SJCRH30 (cell line): Measurements from ENCODE around the gene FUZ. TPM values are rescaled to one million over a fixed set of nuclear protein-coding genes. Genes with fewer than 3 reads are reported as not detected.

Source experiments
- DNase-seq, 2 experiments: peaks; one replicate each; pipeline ENCODE4 v3.0.0-alpha.2; 2015 to 2020
- H3K27ac ChIP-seq: fragments of 250-450 bp; sonication (Bioruptor Pico); 2 replicates; pipeline ENCODE4 v1.5.1; 2020; ENCODE audit warnings: mild to moderate bottlenecking, moderate library complexity
- H3K27me3 ChIP-seq: fragments of 250-450 bp; sonication (Bioruptor Pico); 2 replicates; pipeline ENCODE4 v1.5.1; 2020; ENCODE audit warnings: mild to moderate bottlenecking, moderate library complexity
- H3K36me3 ChIP-seq: fragments of 250-450 bp; sonication (Bioruptor Pico); 2 replicates; pipeline ENCODE4 v1.5.1; 2020; ENCODE audit warnings: mild to moderate bottlenecking, moderate library complexity
- H3K4me1 ChIP-seq: fragments of 250-450 bp; sonication (Bioruptor Pico); 2 replicates; pipeline ENCODE4 v1.5.1; 2020; ENCODE audit warnings: mild to moderate bottlenecking, moderate library complexity
- H3K4me3 ChIP-seq: fragments of 250-450 bp; sonication (Bioruptor Pico); 2 replicates; pipeline ENCODE4 v1.5.1; 2020; ENCODE audit warnings: mild to moderate bottlenecking, moderate library complexity
- H3K9me3 ChIP-seq: fragments of 250-450 bp; sonication (Bioruptor Pico); replicated peaks from 2 replicates; pipeline ENCODE4 v1.5.1; 2020; ENCODE audit warnings: mild to moderate bottlenecking, moderate library complexity
- total RNA-seq: library from RNA; depleted of rRNA; stranded (reverse); fragments of >200 nt; shearing (Covaris generic); gene quantifications from 2 replicates; pipeline ENCODE4 v1.2.3, GENCODE V29; 2014

The FUZ gene
- total RNA-seq, 1 experiment from 2014 or later, result 27.6 TPM

DNA sequence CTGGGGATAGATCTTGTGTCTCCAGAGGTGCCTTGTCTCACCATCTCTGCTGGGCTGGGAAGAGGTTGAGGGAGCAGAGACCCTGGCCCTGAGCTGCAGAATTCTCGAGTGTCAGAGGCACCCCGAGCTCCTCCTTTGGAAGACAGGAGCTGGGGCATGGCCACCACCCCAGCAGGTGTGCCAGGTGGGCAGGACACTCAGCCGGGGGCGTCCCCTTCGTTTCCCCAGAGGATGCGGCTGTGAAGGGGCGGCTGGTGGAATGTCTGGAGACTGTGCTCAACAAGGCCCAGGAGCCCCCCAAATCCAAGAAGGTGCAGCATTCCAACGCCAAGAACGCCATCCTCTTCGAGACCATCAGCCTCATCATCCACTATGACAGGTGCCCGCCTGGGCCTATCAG is 14.5 kb downstream of the FUZ start:
- DNase-seq, result no peak
- H3K4me3 ChIP-seq, result no peak overlapping the region
- H3K27me3 ChIP-seq, result no peaks in the 10 kb centered on the region
- peaks cover 63% of the 10 kb centered on the region for H3K36me3 ChIP-seq
- no peaks in the 10 kb centered on the region for H3K9me3 ChIP-seq
- no peak overlapping the region for H3K27ac ChIP-seq
- no peaks in the 10 kb centered on the region for H3K4me1 ChIP-seq

DNA sequence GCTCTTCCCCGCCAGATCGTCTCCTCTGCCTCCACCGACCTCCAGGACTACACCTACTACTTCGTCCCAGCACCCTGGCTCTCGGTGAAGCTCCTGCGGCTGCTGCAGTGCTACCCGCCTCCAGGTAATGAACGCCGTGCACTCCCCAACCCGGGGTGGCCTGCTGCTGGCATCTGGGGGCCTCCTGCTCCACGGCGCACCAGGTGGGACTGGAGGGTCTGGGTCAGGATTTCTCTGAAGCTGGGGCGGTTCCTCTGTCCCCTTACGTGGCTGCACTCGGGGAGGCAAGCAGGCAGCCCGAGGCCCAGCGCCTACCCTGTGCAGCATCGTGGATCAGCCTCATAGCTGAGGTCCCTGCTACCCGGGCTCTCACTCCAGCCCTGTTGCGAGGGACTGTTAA is 17.5 kb downstream of the FUZ start:
- H3K27me3 ChIP-seq, result no peaks in the 10 kb centered on the region
- no peak overlapping the region for H3K4me3 ChIP-seq
- no peaks in the 10 kb centered on the region for H3K9me3 ChIP-seq
- H3K27ac ChIP-seq, result no peak overlapping the region
- peaks cover 55% of the 10 kb centered on the region for H3K36me3 ChIP-seq
- no peaks in the 10 kb centered on the region for H3K4me1 ChIP-seq
- no peak for DNase-seq

DNA sequence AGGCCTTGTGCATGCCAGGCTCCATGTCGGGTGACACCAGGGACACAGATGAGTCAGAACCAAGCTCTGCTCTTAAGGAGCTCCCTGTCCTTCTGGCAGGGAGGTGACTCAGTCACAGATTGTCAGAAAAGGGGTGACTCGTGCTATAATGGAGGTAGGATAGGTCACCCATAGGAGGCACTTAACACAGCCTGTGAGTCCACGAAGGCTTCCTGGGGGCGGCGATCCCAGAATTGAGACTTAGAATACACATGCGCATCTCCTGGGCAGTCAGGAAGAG is 19.6 kb downstream of the FUZ start:
- Histone ChIP-seq H3K36me3 (peaks cover 43% of the 10 kb centered on the region), H3K27me3 (no peaks in the 10 kb centered on the region), H3K4me1 (no peaks in the 10 kb centered on the region), H3K27ac (no peak overlapping the region), H3K9me3 (no peaks in the 10 kb centered on the region), H3K4me3 (no peak overlapping the region)
- DNase-seq, result no peak

DNA sequence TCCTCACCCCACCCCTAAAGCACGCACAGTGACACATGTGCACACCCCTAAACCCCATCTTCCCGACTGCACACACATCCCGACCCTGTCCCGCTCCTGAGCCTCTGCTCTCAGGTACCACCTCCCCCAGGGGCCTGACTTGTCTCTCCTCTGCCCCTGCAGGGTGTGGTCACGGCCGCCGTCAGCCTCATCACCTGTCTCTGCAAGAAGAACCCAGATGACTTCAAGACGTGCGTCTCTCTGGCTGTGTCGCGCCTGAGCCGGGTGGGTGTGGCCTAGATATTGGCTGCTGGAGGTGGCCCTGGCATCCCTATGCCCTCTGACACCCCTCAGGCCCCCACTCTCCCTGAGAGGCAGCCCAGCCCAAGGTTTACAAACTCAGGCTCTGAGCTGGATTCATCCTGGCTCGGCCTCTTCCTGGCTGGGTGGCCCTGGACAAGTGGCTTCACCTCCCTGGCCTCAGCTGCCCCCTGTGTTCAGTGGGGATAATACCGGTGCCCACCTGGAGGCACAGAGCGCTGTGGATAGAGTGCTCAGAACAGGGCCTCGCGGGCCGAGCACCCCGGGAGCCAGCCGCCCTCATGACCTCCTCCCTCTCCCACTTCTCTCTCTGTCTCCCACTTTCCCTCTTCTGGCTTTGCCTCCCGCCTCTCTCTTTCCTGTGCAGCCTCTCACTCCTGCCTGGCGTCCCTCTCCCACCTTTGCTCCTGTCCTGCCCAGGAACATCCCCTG is 20.1 kb downstream of the FUZ start:
- peaks cover 44% of the 10 kb centered on the region for H3K36me3 ChIP-seq
- no peak overlapping the region for H3K27ac ChIP-seq
- DNase-seq, result no peak

DNA sequence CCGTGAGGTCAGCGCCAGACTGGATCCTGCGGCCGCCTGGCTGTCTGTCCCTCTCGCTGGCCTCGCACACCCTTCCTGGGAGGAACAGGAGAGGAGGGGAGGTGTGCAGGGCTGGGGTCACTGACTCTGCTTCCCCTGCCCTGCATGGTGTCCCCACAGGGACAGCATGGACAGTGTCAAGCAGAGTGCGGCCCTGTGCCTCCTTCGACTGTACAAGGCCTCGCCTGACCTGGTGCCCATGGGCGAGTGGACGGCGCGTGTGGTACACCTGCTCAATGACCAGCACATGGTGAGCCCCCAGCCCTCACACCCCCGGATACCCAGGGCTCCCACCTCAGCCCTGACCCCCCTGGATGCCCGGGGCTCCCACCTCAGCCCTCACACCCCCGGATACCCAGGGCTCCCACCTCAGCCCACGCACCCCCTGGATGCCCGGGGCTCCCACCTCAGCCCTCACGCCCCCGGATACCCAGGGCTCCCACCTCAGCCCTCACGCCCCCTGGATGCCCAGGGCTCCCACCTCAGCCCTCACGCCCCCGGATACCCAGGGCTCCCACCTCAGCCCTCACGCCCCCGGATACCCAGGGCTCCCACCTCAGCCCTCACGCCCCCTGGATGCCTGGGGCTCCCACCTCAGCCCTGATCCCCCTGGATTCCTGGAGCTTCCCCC is 21.2 kb downstream of the FUZ start:
- peaks cover 41% of the 10 kb centered on the region for H3K36me3 ChIP-seq
- H3K9me3 ChIP-seq, result no peaks in the 10 kb centered on the region
- no peaks in the 10 kb centered on the region for H3K4me1 ChIP-seq
- no peak overlapping the region for H3K27ac ChIP-seq
- H3K4me3 ChIP-seq, result no peak overlapping the region
- DNase-seq, result no peak
- H3K27me3 ChIP-seq, result no peaks in the 10 kb centered on the region

More for the DNA sequence above, 20.1 kb downstream of the FUZ start:
- H3K9me3 ChIP-seq, result no peaks in the 10 kb centered on the region
- H3K4me3 ChIP-seq, result no peak overlapping the region
- H3K27me3 ChIP-seq, result no peaks in the 10 kb centered on the region
- no peaks in the 10 kb centered on the region for H3K4me1 ChIP-seq

DNA sequence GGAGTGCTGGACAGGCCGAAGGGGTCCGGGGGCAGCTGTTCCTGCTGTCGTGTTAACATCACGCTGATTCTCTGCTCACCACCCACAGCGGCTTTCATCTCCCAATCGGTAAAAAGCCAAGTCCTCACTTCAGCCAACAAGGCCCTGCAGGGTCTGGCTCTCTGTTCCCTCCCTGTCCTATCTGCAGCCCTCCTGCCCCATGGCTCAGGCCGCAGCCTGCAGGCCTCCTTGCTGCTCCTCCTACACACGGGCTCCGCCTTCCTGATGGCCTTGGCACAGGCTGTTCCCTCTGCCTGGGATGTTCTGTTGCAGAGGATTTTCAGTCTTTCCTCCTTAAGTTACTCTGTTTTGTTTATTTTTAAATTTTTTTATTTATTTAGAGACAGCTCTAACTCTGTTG is 22.2 kb downstream of the FUZ start:
- no peak for DNase-seq
- Histone ChIP-seq H3K9me3 (no peaks in the 10 kb centered on the region), H3K36me3 (peaks cover 30% of the 10 kb centered on the region), H3K4me1 (peaks cover 3% of the 10 kb centered on the region; the same call in 1 of the 2 replicates), H3K27ac (no peak overlapping the region), H3K4me3 (no peak overlapping the region), H3K27me3 (no peaks in the 10 kb centered on the region)

DNA sequence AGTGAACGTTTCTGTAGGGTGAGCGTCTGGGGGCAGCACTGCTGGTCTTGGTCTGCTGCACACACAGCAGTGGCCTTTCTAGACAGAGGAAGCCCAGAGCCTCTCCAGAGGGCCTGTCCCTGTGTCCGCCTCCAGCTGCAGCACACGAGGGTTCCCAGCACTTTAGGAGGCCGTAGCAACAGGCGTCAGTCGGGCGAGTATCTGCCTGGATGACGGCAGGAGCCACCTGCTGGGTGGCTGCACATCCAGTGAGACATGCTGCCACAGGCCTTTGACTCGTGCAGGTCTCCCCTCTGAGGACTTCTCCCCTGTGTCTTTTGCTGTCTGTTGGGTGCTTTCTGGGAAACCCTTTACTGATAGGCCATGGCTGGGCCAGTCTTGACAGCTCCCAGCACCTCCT is 24.2 kb downstream of the FUZ start:
- no peak overlapping the region for H3K4me3 ChIP-seq
- H3K27ac ChIP-seq, result no peak overlapping the region
- no peaks in the 10 kb centered on the region for H3K9me3 ChIP-seq
- H3K27me3 ChIP-seq, result no peaks in the 10 kb centered on the region
- H3K4me1 ChIP-seq, result peaks cover 3% of the 10 kb centered on the region; the same call in 1 of the 2 replicates
- peaks cover 16% of the 10 kb centered on the region; the same call in 1 of the 2 replicates for H3K36me3 ChIP-seq
- DNase-seq, result no peak

DNA sequence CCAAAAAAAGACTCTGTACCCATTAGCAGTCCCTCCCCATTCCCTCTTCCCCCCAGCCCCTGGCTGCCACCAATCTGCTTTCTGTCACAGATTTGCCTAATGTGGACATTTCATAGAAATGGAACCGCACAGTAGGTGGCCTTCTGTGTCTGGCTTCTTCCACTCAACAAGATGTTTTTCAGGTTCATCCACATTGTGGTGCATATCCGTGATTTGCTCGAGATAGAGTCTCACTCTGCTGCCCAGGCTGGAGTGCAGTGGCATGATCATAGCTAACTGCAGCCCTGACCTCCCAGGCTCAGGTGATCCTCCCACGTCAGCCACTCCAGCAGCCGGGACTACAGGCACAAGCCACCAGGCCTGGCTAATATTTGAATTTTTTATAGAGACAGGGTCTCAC is 25.3 kb downstream of the FUZ start:
- peaks cover 15% of the 10 kb centered on the region for H3K36me3 ChIP-seq
- H3K9me3 ChIP-seq, result no peaks in the 10 kb centered on the region
- H3K27ac ChIP-seq, result no peak overlapping the region
- DNase-seq, result no peak
- H3K27me3 ChIP-seq, result no peaks in the 10 kb centered on the region
- H3K4me3 ChIP-seq, result no peak overlapping the region
- peaks cover 3% of the 10 kb centered on the region; the same call in 1 of the 2 replicates for H3K4me1 ChIP-seq

DNA sequence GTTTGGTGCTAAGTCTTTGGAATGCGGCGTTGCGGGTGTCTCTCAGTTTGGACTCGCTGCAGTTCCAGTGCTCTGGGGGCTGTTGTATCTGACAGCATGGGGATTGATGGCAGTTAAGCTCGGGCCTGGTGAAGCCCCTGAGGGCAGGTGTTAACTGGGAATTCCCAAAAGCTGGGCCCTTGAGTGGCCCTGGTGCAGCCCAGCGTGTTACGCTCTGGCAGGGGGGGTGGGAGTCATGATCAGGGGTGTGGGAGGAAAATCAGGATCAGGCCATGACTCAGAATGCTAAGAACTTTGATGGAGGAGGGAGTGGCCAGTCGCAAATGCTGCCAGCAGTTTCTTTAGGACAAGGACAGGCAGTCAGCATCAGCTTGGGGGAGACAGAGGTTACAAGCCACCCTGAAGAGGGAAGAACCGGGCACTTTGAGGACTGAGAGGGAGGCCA is 26.7 kb downstream of the FUZ start:
- DNase-seq, result peak; percentile 24 to 43
- no peaks in the 10 kb centered on the region for H3K9me3 ChIP-seq
- H3K4me1 ChIP-seq, result peaks cover 3% of the 10 kb centered on the region; the same call in 1 of the 2 replicates
- H3K4me3 ChIP-seq, result no peak overlapping the region
- no peaks in the 10 kb centered on the region for H3K27me3 ChIP-seq
- no peak overlapping the region for H3K27ac ChIP-seq
- peaks cover 21% of the 10 kb centered on the region for H3K36me3 ChIP-seq

DNA sequence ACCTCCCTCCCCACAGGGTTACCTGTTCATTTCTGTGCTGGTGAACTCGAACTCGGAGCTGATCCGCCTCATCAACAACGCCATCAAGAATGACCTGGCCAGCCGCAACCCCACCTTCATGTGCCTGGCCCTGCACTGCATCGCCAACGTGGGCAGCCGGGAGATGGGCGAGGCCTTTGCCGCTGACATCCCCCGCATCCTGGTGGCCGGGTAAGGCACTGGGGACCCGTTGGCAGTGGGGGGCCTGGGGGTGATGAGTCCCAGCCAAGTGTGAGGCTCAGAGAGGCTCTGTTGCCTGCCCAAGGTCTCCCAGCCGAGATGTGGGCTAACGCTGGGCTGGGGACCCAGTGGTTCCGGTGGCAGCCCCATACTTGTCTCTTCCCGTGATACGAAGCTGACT is 30.6 kb downstream of the FUZ start:
- H3K4me1 ChIP-seq, result peaks cover 3% of the 10 kb centered on the region; the same call in 1 of the 2 replicates
- no peaks in the 10 kb centered on the region for H3K9me3 ChIP-seq
- no peak overlapping the region for H3K4me3 ChIP-seq
- H3K36me3 ChIP-seq, result peaks cover 9% of the 10 kb centered on the region
- H3K27me3 ChIP-seq, result no peaks in the 10 kb centered on the region
- no peak overlapping the region for H3K27ac ChIP-seq
- DNase-seq, result no peak

DNA sequence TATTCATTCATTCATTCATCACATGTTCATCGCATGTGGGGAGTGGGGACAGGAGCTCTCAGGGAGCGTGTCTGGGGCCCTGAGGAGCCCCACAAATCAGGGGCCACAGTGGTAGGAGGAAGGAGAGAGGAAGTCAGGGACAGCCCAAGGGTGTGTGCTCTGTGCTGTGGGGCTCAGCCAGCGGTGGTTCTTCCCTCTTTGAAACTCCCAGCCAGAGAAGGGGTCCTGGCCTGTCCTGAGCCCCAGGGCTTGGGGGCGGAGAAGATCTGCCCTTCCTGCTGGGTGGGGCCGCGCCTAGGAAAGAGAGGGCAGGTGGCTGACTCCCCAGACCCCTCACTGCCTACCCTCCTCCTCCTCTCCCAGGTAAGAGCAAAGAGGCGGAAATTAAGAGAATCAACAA is 31.7 kb downstream of the FUZ start:
- no peak overlapping the region for H3K4me3 ChIP-seq
- H3K4me1 ChIP-seq, result no peaks in the 10 kb centered on the region; the same call in 1 of the 2 replicates
- H3K27me3 ChIP-seq, result no peaks in the 10 kb centered on the region
- peaks cover 10% of the 10 kb centered on the region for H3K36me3 ChIP-seq
- no peaks in the 10 kb centered on the region for H3K9me3 ChIP-seq
- DNase-seq, result no peak
- no peak overlapping the region for H3K27ac ChIP-seq

DNA sequence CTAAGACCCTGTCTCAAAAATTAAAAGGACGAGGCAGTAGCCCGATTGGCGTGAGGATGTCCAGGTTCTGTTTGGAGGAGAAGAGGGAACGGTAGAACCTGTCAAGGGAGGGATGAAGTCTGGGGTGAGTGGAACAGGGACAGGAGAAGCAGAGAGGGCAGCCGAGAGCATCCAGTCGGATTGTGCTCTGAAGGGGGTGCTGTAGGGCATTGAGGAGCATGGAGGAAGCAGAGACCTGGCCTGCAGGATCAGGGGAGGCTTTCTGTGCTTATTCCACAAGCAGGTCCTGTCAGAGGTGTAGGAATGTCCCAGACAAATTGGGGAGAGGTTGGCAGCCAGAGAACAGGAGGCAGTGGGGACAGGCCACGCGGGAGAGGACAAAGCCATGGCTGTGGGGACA is 32.2 kb downstream of the FUZ start:
- H3K9me3 ChIP-seq, result no peaks in the 10 kb centered on the region
- H3K27ac ChIP-seq, result no peak overlapping the region
- no peaks in the 10 kb centered on the region for H3K4me1 ChIP-seq
- peaks cover 12% of the 10 kb centered on the region for H3K36me3 ChIP-seq
- H3K4me3 ChIP-seq, result no peak overlapping the region
- DNase-seq, result no peak
- H3K27me3 ChIP-seq, result no peaks in the 10 kb centered on the region

DNA sequence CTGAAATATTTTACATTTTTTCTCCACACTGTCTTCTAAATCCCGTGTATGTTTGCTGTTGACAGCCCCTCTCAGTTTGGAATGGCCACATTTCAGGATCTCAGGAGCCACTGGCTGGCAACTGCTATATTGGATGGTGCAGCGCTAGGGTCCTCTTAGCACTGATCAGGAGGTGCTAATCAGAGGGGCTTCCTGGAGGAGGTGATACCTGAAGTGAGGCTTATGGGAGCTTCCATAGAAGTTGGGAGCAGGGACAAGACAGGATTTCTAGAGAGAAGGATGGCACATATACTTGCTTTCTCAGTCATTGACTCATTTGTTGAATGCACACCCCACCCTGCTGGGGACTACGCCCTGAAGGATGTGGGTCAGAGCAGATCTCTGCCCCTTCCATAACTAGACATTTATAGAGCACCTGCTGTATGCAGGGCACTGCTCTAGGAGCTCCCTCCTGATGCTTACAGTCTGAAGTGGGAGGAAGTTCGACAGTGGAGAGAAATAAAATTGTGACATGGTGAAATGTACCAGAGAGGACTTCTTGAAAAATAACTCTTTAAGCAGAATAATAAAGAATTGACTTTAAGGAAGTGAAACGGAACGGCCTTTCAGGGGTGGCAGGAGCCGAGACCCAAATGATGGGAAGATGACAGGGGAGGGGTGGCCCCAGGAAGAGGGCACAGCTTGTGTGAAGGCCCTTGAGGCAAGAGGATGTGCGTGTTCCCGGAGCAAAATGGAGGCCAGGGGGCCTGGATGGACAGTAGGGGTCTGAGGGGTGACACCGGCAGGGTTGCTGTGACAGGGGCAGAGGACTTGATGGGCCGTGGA is 33.1 kb downstream of the FUZ start:
- Histone ChIP-seq H3K27me3 (no peaks in the 10 kb centered on the region), H3K4me1 (no peaks in the 10 kb centered on the region), H3K4me3 (no peak overlapping the region), H3K9me3 (no peaks in the 10 kb centered on the region), H3K27ac (no peak overlapping the region), H3K36me3 (peaks cover 12% of the 10 kb centered on the region)
- DNase-seq, result no peak

DNA sequence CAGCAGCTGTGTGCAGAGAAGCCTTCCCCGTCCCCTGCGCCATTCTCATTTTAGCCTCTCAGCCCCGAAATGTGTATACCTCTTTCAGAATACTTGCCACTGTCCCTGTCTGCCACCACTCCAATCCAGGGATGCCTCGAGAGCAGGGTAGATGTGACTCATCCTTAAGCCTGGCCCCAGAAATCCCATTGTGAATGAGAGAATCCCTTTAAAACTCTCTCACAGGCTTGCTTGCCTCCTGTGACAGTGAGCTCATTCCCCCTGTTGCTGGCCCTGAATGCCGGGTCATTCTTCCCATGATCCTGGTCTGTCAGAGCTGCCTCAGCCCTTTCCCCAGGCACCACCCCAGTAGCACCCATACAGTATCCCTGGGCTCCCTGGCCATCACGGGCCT is 36.7 kb downstream of the FUZ start:
- no peaks in the 10 kb centered on the region for H3K4me1 ChIP-seq
- H3K27ac ChIP-seq, result no peak overlapping the region
- no peak for DNase-seq
- no peaks in the 10 kb centered on the region for H3K9me3 ChIP-seq
- no peaks in the 10 kb centered on the region for H3K27me3 ChIP-seq
- H3K4me3 ChIP-seq, result no peak overlapping the region
- 0 out of 2 replicates have a peak, but pooled peaks cover 3% of the 10 kb centered on the region for H3K36me3 ChIP-seq

DNA sequence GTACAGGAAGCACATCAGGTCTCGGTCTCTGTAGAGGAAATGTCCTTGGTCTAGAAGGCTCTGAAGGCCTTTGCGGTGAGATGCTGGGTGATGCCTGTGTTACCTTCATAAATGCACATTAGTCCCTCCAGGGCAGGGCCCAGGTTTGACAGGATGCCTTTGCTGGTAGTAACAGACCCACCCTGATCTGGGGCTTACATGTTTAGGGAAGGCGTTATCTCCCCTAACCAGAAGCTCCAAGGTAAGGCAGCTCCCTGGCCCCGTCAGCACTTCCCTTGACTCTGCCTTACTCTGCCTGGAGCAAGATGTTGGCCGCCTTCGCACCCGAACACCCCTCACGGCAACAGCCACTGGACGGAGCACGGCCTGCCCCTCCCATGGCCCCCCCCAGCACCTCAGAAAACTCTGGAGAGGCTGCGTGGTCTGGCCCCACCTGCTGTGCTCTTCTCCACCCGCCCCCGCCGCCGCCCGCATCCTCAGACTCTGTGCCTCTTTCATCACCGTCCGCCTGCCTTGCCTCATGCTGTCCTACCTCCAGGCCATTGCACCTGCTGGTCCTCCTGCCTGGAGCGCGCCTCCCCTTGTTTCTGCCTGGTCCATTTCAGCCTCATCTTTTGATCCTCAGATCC is 37.2 kb downstream of the FUZ start:
- Histone ChIP-seq H3K4me3 (no peak overlapping the region), H3K4me1 (no peaks in the 10 kb centered on the region)

More for the DNA sequence above, 37.2 kb downstream of the FUZ start:
- Histone ChIP-seq H3K9me3 (no peaks in the 10 kb centered on the region), H3K27me3 (no peaks in the 10 kb centered on the region), H3K36me3 (0 out of 2 replicates have a peak, but pooled peaks cover 3% of the 10 kb centered on the region), H3K27ac (no peak overlapping the region)
- no peak for DNase-seq
